ENCODE data around the gene ASTN1. TPM values are rescaled to one million over a fixed set of nuclear protein-coding genes. Genes with fewer than 3 reads are reported as not detected.
A peak's percentile ranks its signal among the peaks of the same experiment; 100 is the strongest.

The ASTN1 gene
- total RNA-seq, 2 donors from 2014 or later, result 1.3 TPM

- Histone ChIP-seq H3K27me3 (no peaks in the 10 kb centered on the region), H3K36me3 (no peaks in the 10 kb centered on the region), H3K9me3 (no peaks in the 10 kb centered on the region), H3K27ac (no peak overlapping the region), H3K4me1 (no peaks in the 10 kb centered on the region), H3K4me3 (no peak overlapping the region)
- TF ChIP-seq CTCF (IDR thresholded peaks at IDR 0.05), result no peak
- no peak for DNase-seq (ENCODE audit: low spot score)
Observed at GRCh38 chr1:176923283-176923682, 241.2 kb downstream of the ASTN1 start.

- no peaks in the 10 kb centered on the region for H3K27me3 ChIP-seq
- H3K36me3 ChIP-seq, result no peaks in the 10 kb centered on the region
- H3K4me3 ChIP-seq, result no peak overlapping the region
- no peaks in the 10 kb centered on the region for H3K9me3 ChIP-seq
- TF ChIP-seq CTCF (IDR thresholded peaks at IDR 0.05), result no peak
- DNase-seq (ENCODE audit: low spot score), result no peak
- no peak overlapping the region for H3K27ac ChIP-seq
- no peaks in the 10 kb centered on the region for H3K4me1 ChIP-seq
Observed at GRCh38 chr1:176919386-176920378, 244.8 kb downstream of the ASTN1 start.

- H3K4me3 ChIP-seq, result no peak overlapping the region
Observed at GRCh38 chr1:176905648-176906047, 258.9 kb downstream of the ASTN1 start.

GRCh38 chr1:176904057-176904751 is 260.3 kb downstream of the ASTN1 start:
- DNase-seq (ENCODE audit: low spot score), result no peak
- H3K36me3 ChIP-seq, result no peaks in the 10 kb centered on the region
- no peak for TF ChIP-seq CTCF (IDR thresholded peaks at IDR 0.05)

More at GRCh38 chr1:176905648-176906047, 258.9 kb downstream of the ASTN1 start:
- peaks cover 0 to 18% of the 10 kb centered on the region in 2 donors for H3K4me1 ChIP-seq
- TF ChIP-seq CTCF (IDR thresholded peaks at IDR 0.05), result no peak
- H3K27me3 ChIP-seq, result no peaks in the 10 kb centered on the region
- DNase-seq (ENCODE audit: low spot score), result no peak
- H3K9me3 ChIP-seq, result no peaks in the 10 kb centered on the region
- no peaks in the 10 kb centered on the region for H3K36me3 ChIP-seq
- H3K27ac ChIP-seq, result no peak overlapping the region

GRCh38 chr1:176903474-176903873 is 261.0 kb downstream of the ASTN1 start:
- peaks cover 0 to 18% of the 10 kb centered on the region in 2 donors for H3K4me1 ChIP-seq
- H3K36me3 ChIP-seq, result no peaks in the 10 kb centered on the region
- no peak overlapping the region for H3K27ac ChIP-seq
- no peak for DNase-seq (ENCODE audit: low spot score)
- no peak for TF ChIP-seq CTCF (IDR thresholded peaks at IDR 0.05)
- no peak overlapping the region for H3K4me3 ChIP-seq
- no peaks in the 10 kb centered on the region for H3K27me3 ChIP-seq
- no peaks in the 10 kb centered on the region for H3K9me3 ChIP-seq

More at GRCh38 chr1:176904057-176904751, 260.3 kb downstream of the ASTN1 start:
- Histone ChIP-seq H3K4me3 (peak overlapping the region in 1 of 2 donors; percentile 32), H3K9me3 (no peaks in the 10 kb centered on the region), H3K27me3 (no peaks in the 10 kb centered on the region), H3K4me1 (peaks cover 0 to 18% of the 10 kb centered on the region in 2 donors), H3K27ac (no peak overlapping the region)

Measured in right atrium auricular region (tissue), 2 donors.